Neural progenitor cell (in vitro differentiated cells): Measurements from ENCODE around the gene LKAAEAR1. TPM values are rescaled to one million over a fixed set of nuclear protein-coding genes. Genes with fewer than 3 reads are reported as not detected.

Experiments used
- DNase-seq: peaks from one replicate; pipeline ENCODE4 v3.0.0-alpha.2; 2016; ENCODE audit warnings: low spot score
- H2AFZ ChIP-seq: fragments of 200-600 bp; sonication (generic); replicated peaks from 2 replicates; pipeline ENCODE4 v1.6.1; 2016; ENCODE audit warnings: antibody characterized with exemption
- H3F3A ChIP-seq: fragments of 200-600 bp; sonication (generic); 2 replicates; pipeline ENCODE4 v1.6.1; 2016; ENCODE audit warnings: antibody characterized with exemption, low read depth
- H3K27ac ChIP-seq: fragments of 200-600 bp; sonication (generic); 2 replicates; pipeline ENCODE4 v1.5.1; 2016; ENCODE audit warnings: mild to moderate bottlenecking
- H3K27me3 ChIP-seq: fragments of 200-600 bp; sonication (generic); 2 replicates; pipeline ENCODE4 v1.6.1; 2016; ENCODE audit warnings: mild to moderate bottlenecking, moderate library complexity
- H3K36me3 ChIP-seq: fragments of 200-600 bp; sonication (generic); 2 replicates; pipeline ENCODE4 v1.5.1; 2016
- H3K4me1 ChIP-seq: fragments of 200-600 bp; sonication (generic); 2 replicates; pipeline ENCODE4 v1.6.1; 2016; ENCODE audit warnings: mixed run types
- H3K4me2 ChIP-seq: fragments of 200-600 bp; sonication (generic); 2 replicates; pipeline ENCODE4 v1.6.1; 2016
- H3K4me3 ChIP-seq: fragments of 200-600 bp; sonication (generic); 2 replicates; pipeline ENCODE4 v1.5.1; 2016
- H3K79me2 ChIP-seq: fragments of 200-600 bp; sonication (generic); 2 replicates; pipeline ENCODE4 v1.6.1; 2016; ENCODE audit warnings: low read depth
- H3K9ac ChIP-seq: fragments of 200-600 bp; sonication (generic); 2 replicates; pipeline ENCODE4 v1.6.1; 2016
- H3K9me3 ChIP-seq: fragments of 200-600 bp; sonication (generic); 2 replicates; pipeline ENCODE4 v1.5.1; 2016; ENCODE audit warnings: low read depth
- H4K20me1 ChIP-seq: fragments of 200-600 bp; sonication (generic); 2 replicates; pipeline ENCODE4 v1.6.1; 2016; ENCODE audit warnings: low read depth
- H3K27ac Mint-ChIP-seq: 3 replicates; pipeline ENCODE4 v1.8.0; 2021; ENCODE audit warnings: mixed read lengths
- H3K27me3 Mint-ChIP-seq: 2 replicates; pipeline ENCODE4 v1.8.0; 2022; ENCODE audit warnings: low read depth, mild to moderate bottlenecking, inconsistent platforms, moderate library complexity, mixed read lengths; ENCODE audit not compliant: insufficient read depth
- H3K36me3 Mint-ChIP-seq: 3 replicates; pipeline ENCODE4 v1.8.0; 2021; ENCODE audit warnings: mixed read lengths
- H3K4me1 Mint-ChIP-seq: 3 replicates; pipeline ENCODE4 v1.8.0; 2021; ENCODE audit warnings: mixed read lengths
- H3K4me3 Mint-ChIP-seq: 3 replicates; pipeline ENCODE4 v1.8.0; 2021; ENCODE audit warnings: mild to moderate bottlenecking, moderate library complexity, mixed read lengths
- H3K9me3 Mint-ChIP-seq: 3 replicates; pipeline ENCODE4 v1.8.0; 2020; ENCODE audit warnings: mixed read lengths
- CTCF ChIP-seq: fragments of 200-600 bp; sonication (generic); IDR thresholded peaks from 2 replicates; pipeline ENCODE4 v1.5.1; 2017; ENCODE audit warnings: antibody characterized with exemption, mild to moderate bottlenecking
- EZH2 ChIP-seq: fragments of 200-600 bp; sonication (generic); IDR thresholded peaks from 2 replicates; pipeline ENCODE4 v1.6.1; 2017; ENCODE audit warnings: antibody characterized with exemption, mild to moderate bottlenecking, moderate library complexity
- EZH2phosphoT487 ChIP-seq: fragments of 200-600 bp; sonication (generic); IDR thresholded peaks from 2 replicates; pipeline ENCODE4 v1.6.1; 2017; ENCODE audit warnings: antibody characterized with exemption
- total RNA-seq: library from RNA; depleted of rRNA; stranded (reverse); fragments of >200 nt; gene quantifications from 2 replicates; pipeline ENCODE4 v1.2.3, GENCODE V29; 2015; ENCODE audit warnings: low replicate concordance

Gene LKAAEAR1
- total RNA-seq, 1 donor from 2014 or later, result not detected

GRCh38 chr20:64082820-64083377 lies 1.3 kb downstream of the LKAAEAR1 start:
- Mint-ChIP-seq H3K9me3 (peaks cover 12% of the 10 kb centered on the region), H3K27me3 (peaks cover 25% of the 10 kb centered on the region), H3K4me3 (peak overlapping the region; percentile 73), H3K36me3 (no peaks in the 10 kb centered on the region), H3K4me1 (peaks cover 41% of the 10 kb centered on the region), H3K27ac (no peak overlapping the region)
- H4K20me1 ChIP-seq, result peaks cover 19% of the 10 kb centered on the region
- no peak overlapping the region for H2AFZ ChIP-seq
- peaks cover 82% of the 10 kb centered on the region for H3K27me3 ChIP-seq
- peaks cover 55% of the 10 kb centered on the region for H3F3A ChIP-seq
- H3K9ac ChIP-seq, result no peak overlapping the region
- H3K36me3 ChIP-seq, result no peaks in the 10 kb centered on the region
- TF ChIP-seq EZH2, result no peak
- no peak overlapping the region for H3K27ac ChIP-seq
- no peaks in the 10 kb centered on the region for H3K79me2 ChIP-seq
- no peak for DNase-seq
- peak overlapping the region; percentile 97 for H3K4me2 ChIP-seq
- peak overlapping the region; percentile 61 for H3K4me3 ChIP-seq
- peaks cover 27% of the 10 kb centered on the region for H3K4me1 ChIP-seq
- no peaks in the 10 kb centered on the region for H3K9me3 ChIP-seq

- peak overlapping the region; percentile 73 for H3K4me3 Mint-ChIP-seq
- no peaks in the 10 kb centered on the region for H3K36me3 Mint-ChIP-seq
- H3K27ac Mint-ChIP-seq, result no peak overlapping the region
- peaks cover 19% of the 10 kb centered on the region for H4K20me1 ChIP-seq
- peaks cover 27% of the 10 kb centered on the region for H3K4me1 ChIP-seq
- H3K4me2 ChIP-seq, result peak overlapping the region; percentile 97
- peaks cover 22% of the 10 kb centered on the region for H3K27me3 Mint-ChIP-seq
- TF ChIP-seq EZH2phosphoT487 (peak; percentile 34), EZH2 (peak; percentile 48), CTCF (no peak)
- peaks cover 78% of the 10 kb centered on the region for H3K27me3 ChIP-seq
- H3K27ac ChIP-seq, result no peak overlapping the region
- H3K9me3 Mint-ChIP-seq, result peaks cover 9% of the 10 kb centered on the region
- peaks cover 55% of the 10 kb centered on the region for H3F3A ChIP-seq
- H3K4me3 ChIP-seq, result no peak overlapping the region
- H2AFZ ChIP-seq, result no peak overlapping the region
- no peak overlapping the region for H3K9ac ChIP-seq
- no peaks in the 10 kb centered on the region for H3K79me2 ChIP-seq
- H3K9me3 ChIP-seq, result no peaks in the 10 kb centered on the region
- H3K36me3 ChIP-seq, result no peaks in the 10 kb centered on the region
- DNase-seq, result peak; percentile 56
- peaks cover 41% of the 10 kb centered on the region for H3K4me1 Mint-ChIP-seq
These were observed 2.0 kb downstream of the LKAAEAR1 start for GRCh38 chr20:64082126-64082731.

GRCh38 chr20:64081624-64081964 lies 2.6 kb downstream of the LKAAEAR1 start:
- peaks cover 55% of the 10 kb centered on the region for H3F3A ChIP-seq
- H3K79me2 ChIP-seq, result no peaks in the 10 kb centered on the region
- Mint-ChIP-seq H3K4me1 (peaks cover 41% of the 10 kb centered on the region), H3K4me3 (peak overlapping the region; percentile 70), H3K27me3 (peaks cover 20% of the 10 kb centered on the region), H3K27ac (no peak overlapping the region), H3K9me3 (peaks cover 6% of the 10 kb centered on the region), H3K36me3 (no peaks in the 10 kb centered on the region)
- no peak for DNase-seq
- H3K36me3 ChIP-seq, result no peaks in the 10 kb centered on the region
- TF ChIP-seq EZH2 (no peak), CTCF (no peak), EZH2phosphoT487 (no peak)
- H2AFZ ChIP-seq, result no peak overlapping the region
- peaks cover 27% of the 10 kb centered on the region for H3K4me1 ChIP-seq
- H3K4me2 ChIP-seq, result no peak overlapping the region
- H3K27ac ChIP-seq, result no peak overlapping the region
- H4K20me1 ChIP-seq, result peaks cover 19% of the 10 kb centered on the region
- no peaks in the 10 kb centered on the region for H3K9me3 ChIP-seq
- no peak overlapping the region for H3K9ac ChIP-seq
- peaks cover 75% of the 10 kb centered on the region for H3K27me3 ChIP-seq
- no peak overlapping the region for H3K4me3 ChIP-seq
